GM18517 (cell line): ENCODE measurements around the gene RHEB.

Experiments
- ATAC-seq: cut with Tn5 transposase; IDR thresholded peaks from one replicate; pipeline ENCODE4 v1.9.1; 2021; ENCODE audit warnings: mild to moderate bottlenecking, moderate library complexity; ENCODE audit not compliant: unreplicated experiment

Gene RHEB

GRCh38 chr7:151529842-151530241 is 10.1 kb upstream of the RHEB start:
- no peak for ATAC-seq

- ATAC-seq: no peak
Observed at GRCh38 chr7:151524845-151525244, 5.2 kb upstream of the RHEB start.

- no peak for ATAC-seq
Observed at GRCh38 chr7:151524331-151524730, 4.6 kb upstream of the RHEB start.

GRCh38 chr7:151520419-151521261 is 945 bp upstream of the RHEB start:
- ATAC-seq: peak; percentile 1

- peak; percentile 52 for ATAC-seq
Observed at GRCh38 chr7:151518947-151519764, 539 bp downstream of the RHEB start.

GRCh38 chr7:151518105-151518946 is 1.4 kb downstream of the RHEB start:
- no peak for ATAC-seq

- no peak for ATAC-seq
Observed at GRCh38 chr7:151517601-151518104, 2.0 kb downstream of the RHEB start.

GRCh38 chr7:151515276-151515565 is 4.5 kb downstream of the RHEB start:
- ATAC-seq: no peak

GRCh38 chr7:151514461-151515275 is 5.0 kb downstream of the RHEB start:
- no peak for ATAC-seq

- ATAC-seq: no peak
Observed at GRCh38 chr7:151513133-151513532, 6.6 kb downstream of the RHEB start.

- no peak for ATAC-seq
Observed at GRCh38 chr7:151512353-151512752, 7.3 kb downstream of the RHEB start.

- no peak for ATAC-seq
Observed at GRCh38 chr7:151511946-151512345, 7.7 kb downstream of the RHEB start.

- no peak for ATAC-seq
Observed at GRCh38 chr7:151511270-151511669, 8.4 kb downstream of the RHEB start.

- no peak for ATAC-seq
Observed at GRCh38 chr7:151509670-151510333, 9.9 kb downstream of the RHEB start.

- ATAC-seq: no peak
Observed at GRCh38 chr7:151508991-151509390, 10.7 kb downstream of the RHEB start.

- no peak for ATAC-seq
Observed at GRCh38 chr7:151507806-151508205, 11.9 kb downstream of the RHEB start.

GRCh38 chr7:151506901-151507382 is 12.8 kb downstream of the RHEB start:
- no peak for ATAC-seq

GRCh38 chr7:151505836-151506468 is 13.7 kb downstream of the RHEB start:
- ATAC-seq: no peak

- no peak for ATAC-seq
Observed at GRCh38 chr7:151505433-151505832, 14.3 kb downstream of the RHEB start.
